GM23338 (cell line): ENCODE data around the gene SLC2A13. TPM values are rescaled to one million over a fixed set of nuclear protein-coding genes. Genes with fewer than 3 reads are reported as not detected.

Experiments
- ATAC-seq: fragments of 200-7000 bp; cut with Tn5 transposase; 3 replicates; pipeline ENCODE4 v1.9.1; 2020
- DNase-seq: peaks from one replicate; pipeline ENCODE4 v3.0.0-alpha.2; 2015; ENCODE audit warnings: low spot score
- H2AFZ ChIP-seq: fragments of 200-600 bp; sonication (generic); 2 replicates; pipeline ENCODE4 v1.8.0; 2016; ENCODE audit warnings: antibody characterized with exemption, mild to moderate bottlenecking, moderate library complexity
- H3F3A ChIP-seq: fragments of 200-600 bp; sonication (generic); replicated peaks from 2 replicates; pipeline ENCODE4 v1.8.0; 2017; ENCODE audit warnings: antibody characterized with exemption, mixed run types, low read depth
- H3K27ac ChIP-seq: fragments of 200-600 bp; sonication (generic); 2 replicates; pipeline ENCODE4 v1.6.1; 2016; ENCODE audit warnings: low read depth
- H3K27me3 ChIP-seq: fragments of 200-600 bp; sonication (generic); 2 replicates; pipeline ENCODE4 v1.8.0; 2016; ENCODE audit warnings: mild to moderate bottlenecking, mixed run types, moderate library complexity; ENCODE audit not compliant: insufficient read depth
- H3K36me3 ChIP-seq: fragments of 200-600 bp; sonication (generic); 2 replicates; pipeline ENCODE4 v1.8.0; 2016; ENCODE audit warnings: mild to moderate bottlenecking; ENCODE audit not compliant: insufficient read depth
- H3K4me1 ChIP-seq: fragments of 200-600 bp; sonication (generic); 2 replicates; pipeline ENCODE4 v1.8.0; 2016; ENCODE audit warnings: mild to moderate bottlenecking, moderate library complexity; ENCODE audit not compliant: insufficient read depth
- H3K4me2 ChIP-seq: fragments of 200-600 bp; sonication (generic); 2 replicates; pipeline ENCODE4 v1.7.1; 2017; ENCODE audit warnings: mixed run types
- H3K4me3 ChIP-seq: fragments of 200-600 bp; sonication (generic); 2 replicates; pipeline ENCODE4 v1.6.1; 2016; ENCODE audit warnings: mixed run types
- H3K79me2 ChIP-seq: fragments of 200-600 bp; sonication (generic); replicated peaks from 2 replicates; pipeline ENCODE4 v1.8.0; 2017; ENCODE audit warnings: mild to moderate bottlenecking; ENCODE audit not compliant: insufficient read depth
- H3K9me2 ChIP-seq: fragments of 200-600 bp; sonication (generic); 2 replicates; pipeline ENCODE4 v1.8.0; 2017; ENCODE audit not compliant: insufficient read depth
- H4K20me1 ChIP-seq: fragments of 200-600 bp; sonication (generic); replicated peaks from 2 replicates; pipeline ENCODE4 v1.8.0; 2017; ENCODE audit warnings: mild to moderate bottlenecking; ENCODE audit not compliant: insufficient read depth
- H3K27ac Mint-ChIP-seq: 2 replicates; pipeline ENCODE4 v1.8.0; 2020; ENCODE audit warnings: inconsistent platforms, mild to moderate bottlenecking, moderate library complexity, mixed read lengths
- H3K27me3 Mint-ChIP-seq: 3 replicates; pipeline ENCODE4 v1.8.0; 2022; ENCODE audit warnings: low read depth, mild to moderate bottlenecking, moderate library complexity, mixed read lengths, inconsistent platforms; ENCODE audit not compliant: insufficient read depth, poor library complexity
- H3K36me3 Mint-ChIP-seq: 3 replicates; pipeline ENCODE4 v1.8.0; 2021; ENCODE audit warnings: low read depth, mild to moderate bottlenecking, inconsistent platforms, moderate library complexity, mixed read lengths
- H3K4me1 Mint-ChIP-seq: 3 replicates; pipeline ENCODE4 v1.8.0; 2020; ENCODE audit warnings: mild to moderate bottlenecking, inconsistent platforms, mixed read lengths
- H3K4me3 Mint-ChIP-seq: 3 replicates; pipeline ENCODE4 v1.8.0; 2021; ENCODE audit warnings: moderate library complexity, mild to moderate bottlenecking, inconsistent platforms, mixed read lengths
- H3K9me3 Mint-ChIP-seq: 3 replicates; pipeline ENCODE4 v1.8.0; 2020; ENCODE audit warnings: moderate library complexity, mild to moderate bottlenecking, inconsistent platforms, mixed read lengths
- CREB1 ChIP-seq: fragments of 250-450 bp; sonication (Bioruptor Pico); IDR thresholded peaks from 2 replicates; pipeline ENCODE4 v1.5.0; 2020; ENCODE audit warnings: low read depth, mild to moderate bottlenecking, moderate library complexity
- EZH2 ChIP-seq: fragments of 200-600 bp; sonication (generic); IDR thresholded peaks from one replicate; pipeline ENCODE4 v1.8.0; 2017; ENCODE audit warnings: antibody characterized with exemption, mild to moderate bottlenecking, low read depth; ENCODE audit not compliant: unreplicated experiment
- EZH2phosphoT487 ChIP-seq: fragments of 200-600 bp; sonication (generic); IDR thresholded peaks from one replicate; pipeline ENCODE4 v1.8.1; 2018; ENCODE audit warnings: antibody characterized with exemption; ENCODE audit not compliant: unreplicated experiment
- JUNB ChIP-seq: IDR thresholded peaks from one replicate; pipeline ENCODE4 v1.6.1; 2016; ENCODE audit warnings: antibody characterized with exemption; ENCODE audit not compliant: unreplicated experiment
- NANOG ChIP-seq: IDR thresholded peaks from 2 replicates; pipeline ENCODE4 v1.6.1; 2016; ENCODE audit warnings: antibody characterized with exemption, borderline replicate concordance
- POLR2AphosphoS5 ChIP-seq: IDR thresholded peaks from 2 replicates; pipeline ENCODE4 v1.6.1; 2016; ENCODE audit warnings: antibody characterized with exemption, low read depth
- STAT1 ChIP-seq: IDR thresholded peaks from one replicate; pipeline ENCODE4 v1.6.1; 2016; ENCODE audit warnings: antibody characterized with exemption; ENCODE audit not compliant: unreplicated experiment
- ZNF114 ChIP-seq: fragments of 250-450 bp; sonication (Bioruptor Pico); IDR thresholded peaks from 2 replicates; pipeline ENCODE4 v1.5.0; 2020; ENCODE audit warnings: mild to moderate bottlenecking, moderate library complexity
- ZNF331 ChIP-seq: fragments of 250-450 bp; sonication (Bioruptor Pico); IDR thresholded peaks from 2 replicates; pipeline ENCODE4 v1.5.0; 2020; ENCODE audit warnings: low read depth, mild to moderate bottlenecking, moderate library complexity
- polyA plus RNA-seq: library from polyadenylated mRNA; unstranded; fragments of >200 nt; fragmentation: Nextera tagmentation; extraction: Ambion mirVana; gene quantifications from 2 replicates; pipeline ENCODE4 v1.2.1, GENCODE V29; 2016
- total RNA-seq: library from RNA; depleted of rRNA; stranded (reverse); fragments of >200 nt; shearing (Covaris generic); gene quantifications from 2 replicates; pipeline ENCODE4 v1.2.3, GENCODE V29; 2014
- TF ChIP-seq, protein P1 (sequence below): IDR thresholded peaks from 2 replicates; pipeline ENCODE4 v1.6.1; 2016; ENCODE audit warnings: antibody characterized with exemption
- TF ChIP-seq, protein P2 (sequence below), 2 experiments: fragments of 200-600 bp in 1 of 2; sonication (generic) in 1 of 2; conservative IDR thresholded peaks; 2 replicates each; pipeline versions ENCODE4 v1.5.1 to v1.6.1; 2016 to 2017; ENCODE audit warnings: antibody characterized with exemption in 2 of 2, low read depth in 2 of 2, mild to moderate bottlenecking in 2 of 2, moderate library complexity in 1 of 2
- TF ChIP-seq, protein P3 (sequence below): fragments of 250-450 bp; sonication (Bioruptor Pico); IDR thresholded peaks from 2 replicates; pipeline ENCODE4 v1.5.0; 2020; ENCODE audit warnings: mild to moderate bottlenecking, moderate library complexity
- TF ChIP-seq, protein P4 (sequence below): IDR thresholded peaks from one replicate; pipeline ENCODE4 v1.6.1; 2018; ENCODE audit warnings: antibody characterized with exemption; ENCODE audit not compliant: unreplicated experiment

The SLC2A13 gene
- total and polyA plus RNA-seq, 2 experiments from 2014 or later = 6.8 to 22.7 TPM

DNA sequence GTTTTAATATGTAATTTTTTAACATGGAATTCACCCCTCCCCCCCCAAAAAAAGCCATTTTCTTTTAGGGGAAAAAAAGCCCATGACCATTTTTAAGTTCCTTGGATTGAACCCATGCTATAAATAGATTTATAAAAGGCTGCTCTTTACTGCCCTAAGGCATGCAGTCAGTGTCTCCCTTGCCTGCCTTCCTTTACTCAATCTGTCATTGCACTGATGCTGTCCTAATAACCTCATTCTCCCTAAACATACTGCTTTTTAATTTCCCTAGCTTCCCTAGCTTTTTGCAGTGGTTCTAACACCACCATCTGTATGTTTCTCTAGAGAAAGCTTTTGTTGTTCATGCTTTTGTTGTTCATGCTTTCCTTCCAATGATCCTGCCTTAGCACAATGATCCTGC lies 83.0 kb downstream of the SLC2A13 start:
- Histone ChIP-seq H3K9me2 (no peaks in the 10 kb centered on the region), H3K27me3 (no peaks in the 10 kb centered on the region), H3K79me2 (no peaks in the 10 kb centered on the region), H3K4me1 (peaks cover 34% of the 10 kb centered on the region), H3K27ac (no peak overlapping the region), H2AFZ (no peak overlapping the region), H3K4me2 (no peak overlapping the region), H3F3A (no peaks in the 10 kb centered on the region), H3K4me3 (no peak overlapping the region), H4K20me1 (no peaks in the 10 kb centered on the region), H3K36me3 (no peaks in the 10 kb centered on the region)
- Mint-ChIP-seq H3K9me3 (no peaks in the 10 kb centered on the region), H3K27me3 (peaks cover 5% of the 10 kb centered on the region), H3K27ac (no peak overlapping the region), H3K4me3 (no peak overlapping the region), H3K4me1 (peaks cover 48% of the 10 kb centered on the region), H3K36me3 (peaks cover 6% of the 10 kb centered on the region; the same call in 2 of the 3 replicates)
- ATAC-seq (no peak), DNase-seq (no peak)
- TF ChIP-seq EZH2phosphoT487 = no peak
- TF ChIP-seq, protein P1, sequence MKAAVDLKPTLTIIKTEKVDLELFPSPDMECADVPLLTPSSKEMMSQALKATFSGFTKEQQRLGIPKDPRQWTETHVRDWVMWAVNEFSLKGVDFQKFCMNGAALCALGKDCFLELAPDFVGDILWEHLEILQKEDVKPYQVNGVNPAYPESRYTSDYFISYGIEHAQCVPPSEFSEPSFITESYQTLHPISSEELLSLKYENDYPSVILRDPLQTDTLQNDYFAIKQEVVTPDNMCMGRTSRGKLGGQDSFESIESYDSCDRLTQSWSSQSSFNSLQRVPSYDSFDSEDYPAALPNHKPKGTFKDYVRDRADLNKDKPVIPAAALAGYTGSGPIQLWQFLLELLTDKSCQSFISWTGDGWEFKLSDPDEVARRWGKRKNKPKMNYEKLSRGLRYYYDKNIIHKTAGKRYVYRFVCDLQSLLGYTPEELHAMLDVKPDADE = no peak
- TF ChIP-seq NANOG = no peak
- TF ChIP-seq ZNF114 = no peak
- TF ChIP-seq, protein P2, sequence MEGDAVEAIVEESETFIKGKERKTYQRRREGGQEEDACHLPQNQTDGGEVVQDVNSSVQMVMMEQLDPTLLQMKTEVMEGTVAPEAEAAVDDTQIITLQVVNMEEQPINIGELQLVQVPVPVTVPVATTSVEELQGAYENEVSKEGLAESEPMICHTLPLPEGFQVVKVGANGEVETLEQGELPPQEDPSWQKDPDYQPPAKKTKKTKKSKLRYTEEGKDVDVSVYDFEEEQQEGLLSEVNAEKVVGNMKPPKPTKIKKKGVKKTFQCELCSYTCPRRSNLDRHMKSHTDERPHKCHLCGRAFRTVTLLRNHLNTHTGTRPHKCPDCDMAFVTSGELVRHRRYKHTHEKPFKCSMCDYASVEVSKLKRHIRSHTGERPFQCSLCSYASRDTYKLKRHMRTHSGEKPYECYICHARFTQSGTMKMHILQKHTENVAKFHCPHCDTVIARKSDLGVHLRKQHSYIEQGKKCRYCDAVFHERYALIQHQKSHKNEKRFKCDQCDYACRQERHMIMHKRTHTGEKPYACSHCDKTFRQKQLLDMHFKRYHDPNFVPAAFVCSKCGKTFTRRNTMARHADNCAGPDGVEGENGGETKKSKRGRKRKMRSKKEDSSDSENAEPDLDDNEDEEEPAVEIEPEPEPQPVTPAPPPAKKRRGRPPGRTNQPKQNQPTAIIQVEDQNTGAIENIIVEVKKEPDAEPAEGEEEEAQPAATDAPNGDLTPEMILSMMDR (conservative IDR thresholded peaks at IDR 0.05; ENCODE audit: low read depth in 2 of 2) = no peak
- TF ChIP-seq STAT1 = no peak
- TF ChIP-seq, protein P3, sequence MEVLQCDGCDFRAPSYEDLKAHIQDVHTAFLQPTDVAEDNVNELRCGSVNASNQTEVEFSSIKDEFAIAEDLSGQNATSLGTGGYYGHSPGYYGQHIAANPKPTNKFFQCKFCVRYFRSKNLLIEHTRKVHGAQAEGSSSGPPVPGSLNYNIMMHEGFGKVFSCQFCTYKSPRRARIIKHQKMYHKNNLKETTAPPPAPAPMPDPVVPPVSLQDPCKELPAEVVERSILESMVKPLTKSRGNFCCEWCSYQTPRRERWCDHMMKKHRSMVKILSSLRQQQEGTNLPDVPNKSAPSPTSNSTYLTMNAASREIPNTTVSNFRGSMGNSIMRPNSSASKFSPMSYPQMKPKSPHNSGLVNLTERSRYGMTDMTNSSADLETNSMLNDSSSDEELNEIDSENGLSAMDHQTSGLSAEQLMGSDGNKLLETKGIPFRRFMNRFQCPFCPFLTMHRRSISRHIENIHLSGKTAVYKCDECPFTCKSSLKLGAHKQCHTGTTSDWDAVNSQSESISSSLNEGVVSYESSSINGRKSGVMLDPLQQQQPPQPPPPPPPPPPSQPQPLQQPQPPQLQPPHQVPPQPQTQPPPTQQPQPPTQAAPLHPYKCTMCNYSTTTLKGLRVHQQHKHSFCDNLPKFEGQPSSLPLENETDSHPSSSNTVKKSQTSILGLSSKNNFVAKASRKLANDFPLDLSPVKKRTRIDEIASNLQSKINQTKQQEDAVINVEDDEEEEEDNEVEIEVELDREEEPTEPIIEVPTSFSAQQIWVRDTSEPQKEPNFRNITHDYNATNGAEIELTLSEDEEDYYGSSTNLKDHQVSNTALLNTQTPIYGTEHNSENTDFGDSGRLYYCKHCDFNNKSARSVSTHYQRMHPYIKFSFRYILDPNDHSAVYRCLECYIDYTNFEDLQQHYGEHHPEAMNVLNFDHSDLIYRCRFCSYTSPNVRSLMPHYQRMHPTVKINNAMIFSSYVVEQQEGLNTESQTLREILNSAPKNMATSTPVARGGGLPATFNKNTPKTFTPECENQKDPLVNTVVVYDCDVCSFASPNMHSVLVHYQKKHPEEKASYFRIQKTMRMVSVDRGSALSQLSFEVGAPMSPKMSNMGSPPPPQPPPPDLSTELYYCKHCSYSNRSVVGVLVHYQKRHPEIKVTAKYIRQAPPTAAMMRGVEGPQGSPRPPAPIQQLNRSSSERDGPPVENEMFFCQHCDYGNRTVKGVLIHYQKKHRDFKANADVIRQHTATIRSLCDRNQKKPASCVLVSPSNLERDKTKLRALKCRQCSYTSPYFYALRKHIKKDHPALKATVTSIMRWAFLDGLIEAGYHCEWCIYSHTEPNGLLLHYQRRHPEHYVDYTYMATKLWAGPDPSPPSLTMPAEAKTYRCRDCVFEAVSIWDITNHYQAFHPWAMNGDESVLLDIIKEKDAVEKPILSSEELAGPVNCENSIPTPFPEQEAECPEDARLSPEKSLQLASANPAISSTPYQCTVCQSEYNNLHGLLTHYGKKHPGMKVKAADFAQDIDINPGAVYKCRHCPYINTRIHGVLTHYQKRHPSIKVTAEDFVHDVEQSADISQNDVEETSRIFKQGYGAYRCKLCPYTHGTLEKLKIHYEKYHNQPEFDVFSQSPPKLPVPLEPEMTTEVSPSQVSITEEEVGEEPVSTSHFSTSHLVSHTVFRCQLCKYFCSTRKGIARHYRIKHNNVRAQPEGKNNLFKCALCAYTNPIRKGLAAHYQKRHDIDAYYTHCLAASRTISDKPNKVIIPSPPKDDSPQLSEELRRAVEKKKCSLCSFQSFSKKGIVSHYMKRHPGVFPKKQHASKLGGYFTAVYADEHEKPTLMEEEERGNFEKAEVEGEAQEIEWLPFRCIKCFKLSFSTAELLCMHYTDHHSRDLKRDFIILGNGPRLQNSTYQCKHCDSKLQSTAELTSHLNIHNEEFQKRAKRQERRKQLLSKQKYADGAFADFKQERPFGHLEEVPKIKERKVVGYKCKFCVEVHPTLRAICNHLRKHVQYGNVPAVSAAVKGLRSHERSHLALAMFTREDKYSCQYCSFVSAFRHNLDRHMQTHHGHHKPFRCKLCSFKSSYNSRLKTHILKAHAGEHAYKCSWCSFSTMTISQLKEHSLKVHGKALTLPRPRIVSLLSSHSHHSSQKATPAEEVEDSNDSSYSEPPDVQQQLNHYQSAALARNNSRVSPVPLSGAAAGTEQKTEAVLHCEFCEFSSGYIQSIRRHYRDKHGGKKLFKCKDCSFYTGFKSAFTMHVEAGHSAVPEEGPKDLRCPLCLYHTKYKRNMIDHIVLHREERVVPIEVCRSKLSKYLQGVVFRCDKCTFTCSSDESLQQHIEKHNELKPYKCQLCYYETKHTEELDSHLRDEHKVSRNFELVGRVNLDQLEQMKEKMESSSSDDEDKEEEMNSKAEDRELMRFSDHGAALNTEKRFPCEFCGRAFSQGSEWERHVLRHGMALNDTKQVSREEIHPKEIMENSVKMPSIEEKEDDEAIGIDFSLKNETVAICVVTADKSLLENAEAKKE = no peak
- TF ChIP-seq CREB1 (CRISPR knock-in tag) = no peak
- TF ChIP-seq POLR2AphosphoS5 = no peak
- TF ChIP-seq ZNF331 (CRISPR knock-in tag) = no peak
- no peak for TF ChIP-seq EZH2
- TF ChIP-seq, protein P4, sequence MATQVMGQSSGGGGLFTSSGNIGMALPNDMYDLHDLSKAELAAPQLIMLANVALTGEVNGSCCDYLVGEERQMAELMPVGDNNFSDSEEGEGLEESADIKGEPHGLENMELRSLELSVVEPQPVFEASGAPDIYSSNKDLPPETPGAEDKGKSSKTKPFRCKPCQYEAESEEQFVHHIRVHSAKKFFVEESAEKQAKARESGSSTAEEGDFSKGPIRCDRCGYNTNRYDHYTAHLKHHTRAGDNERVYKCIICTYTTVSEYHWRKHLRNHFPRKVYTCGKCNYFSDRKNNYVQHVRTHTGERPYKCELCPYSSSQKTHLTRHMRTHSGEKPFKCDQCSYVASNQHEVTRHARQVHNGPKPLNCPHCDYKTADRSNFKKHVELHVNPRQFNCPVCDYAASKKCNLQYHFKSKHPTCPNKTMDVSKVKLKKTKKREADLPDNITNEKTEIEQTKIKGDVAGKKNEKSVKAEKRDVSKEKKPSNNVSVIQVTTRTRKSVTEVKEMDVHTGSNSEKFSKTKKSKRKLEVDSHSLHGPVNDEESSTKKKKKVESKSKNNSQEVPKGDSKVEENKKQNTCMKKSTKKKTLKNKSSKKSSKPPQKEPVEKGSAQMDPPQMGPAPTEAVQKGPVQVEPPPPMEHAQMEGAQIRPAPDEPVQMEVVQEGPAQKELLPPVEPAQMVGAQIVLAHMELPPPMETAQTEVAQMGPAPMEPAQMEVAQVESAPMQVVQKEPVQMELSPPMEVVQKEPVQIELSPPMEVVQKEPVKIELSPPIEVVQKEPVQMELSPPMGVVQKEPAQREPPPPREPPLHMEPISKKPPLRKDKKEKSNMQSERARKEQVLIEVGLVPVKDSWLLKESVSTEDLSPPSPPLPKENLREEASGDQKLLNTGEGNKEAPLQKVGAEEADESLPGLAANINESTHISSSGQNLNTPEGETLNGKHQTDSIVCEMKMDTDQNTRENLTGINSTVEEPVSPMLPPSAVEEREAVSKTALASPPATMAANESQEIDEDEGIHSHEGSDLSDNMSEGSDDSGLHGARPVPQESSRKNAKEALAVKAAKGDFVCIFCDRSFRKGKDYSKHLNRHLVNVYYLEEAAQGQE = no peak
- no peak for TF ChIP-seq JUNB
